Esophagus squamous epithelium (tissue), 4 donors: Measurements from ENCODE around the gene BLOC1S5.

ENCODE experiments used
- CTCF ChIP-seq, 6 experiments: fragments of 450-650 bp in 4 of 6; fragments of 200-600 bp in 2 of 6; sonication (generic) in 2 of 6; IDR thresholded peaks; one replicate each; pipeline ENCODE4 v1.5.1; 2016 to 2019; ENCODE audit warnings: antibody characterized with exemption in 6 of 6, mild to moderate bottlenecking in 4 of 6, moderate library complexity in 4 of 6
- POLR2A ChIP-seq, 4 donors: fragments of 450-650 bp; IDR thresholded peaks; one replicate each; pipeline ENCODE4 v1.6.1; 2017; ENCODE audit warnings: antibody characterized with exemption in 4 of 4, mild to moderate bottlenecking in 4 of 4, moderate library complexity in 3 of 4

- TF ChIP-seq POLR2A (IDR thresholded peaks at IDR 0.05) (no peak), CTCF (IDR thresholded peaks at IDR 0.05) (no peak)
Observed at GRCh38 chr6:7975764-7976146, 88.4 kb downstream of the BLOC1S5 start.
